Hepatocyte (in vitro differentiated cells): Measurements from ENCODE around the gene DAW1. TPM values are rescaled to one million over a fixed set of nuclear protein-coding genes. Genes with fewer than 3 reads are reported as not detected.

Experiments used
- DNase-seq: peaks from one replicate; pipeline ENCODE4 v3.0.0-alpha.2; 2016; ENCODE audit warnings: low spot score
- H2AFZ ChIP-seq: fragments of 200-600 bp; sonication (generic); 2 replicates; pipeline ENCODE4 v1.6.0; 2016; ENCODE audit warnings: antibody characterized with exemption, mild to moderate bottlenecking
- H3K27ac ChIP-seq: fragments of 200-600 bp; sonication (generic); 2 replicates; pipeline ENCODE4 v1.5.1; 2016; ENCODE audit warnings: mild to moderate bottlenecking
- H3K27me3 ChIP-seq: fragments of 200-600 bp; sonication (generic); 2 replicates; pipeline ENCODE4 v1.6.1; 2016
- H3K36me3 ChIP-seq: fragments of 200-600 bp; sonication (generic); replicated peaks from 2 replicates; pipeline ENCODE4 v1.5.1; 2016; ENCODE audit warnings: low read depth; ENCODE audit not compliant: insufficient read depth
- H3K4me1 ChIP-seq: fragments of 200-600 bp; sonication (generic); 2 replicates; pipeline ENCODE4 v1.5.1; 2016; ENCODE audit warnings: mild to moderate bottlenecking, moderate library complexity; ENCODE audit not compliant: insufficient read depth
- H3K4me2 ChIP-seq: fragments of 200-600 bp; sonication (generic); 2 replicates; pipeline ENCODE4 v1.6.0; 2016
- H3K4me3 ChIP-seq: fragments of 200-600 bp; sonication (generic); 2 replicates; pipeline ENCODE4 v1.5.1; 2016; ENCODE audit warnings: mild to moderate bottlenecking
- H3K79me2 ChIP-seq: fragments of 200-600 bp; sonication (generic); 2 replicates; pipeline ENCODE4 v1.6.0; 2017; ENCODE audit warnings: mild to moderate bottlenecking
- H3K9me2 ChIP-seq: fragments of 200-600 bp; sonication (generic); replicated peaks from 2 replicates; pipeline ENCODE4 v1.6.0; 2017; ENCODE audit warnings: mild to moderate bottlenecking; ENCODE audit not compliant: insufficient read depth
- H3K9me3 ChIP-seq: fragments of 200-600 bp; sonication (generic); 2 replicates; pipeline ENCODE4 v1.5.1; 2016; ENCODE audit warnings: low read depth, mild to moderate bottlenecking
- H4K20me1 ChIP-seq: fragments of 200-600 bp; sonication (generic); 2 replicates; pipeline ENCODE4 v1.6.0; 2016; ENCODE audit warnings: mild to moderate bottlenecking; ENCODE audit not compliant: insufficient read depth, poor library complexity, severe bottlenecking
- CTCF ChIP-seq: fragments of 200-600 bp; sonication (generic); IDR thresholded peaks from 2 replicates; pipeline ENCODE4 v1.5.1; 2016; ENCODE audit warnings: antibody characterized with exemption, mild to moderate bottlenecking; ENCODE audit not compliant: poor library complexity
- EZH2 ChIP-seq: fragments of 200-600 bp; sonication (generic); IDR thresholded peaks from 2 replicates; pipeline ENCODE4 v1.6.1; 2016; ENCODE audit warnings: antibody characterized with exemption, mild to moderate bottlenecking, borderline replicate concordance
- EZH2phosphoT487 ChIP-seq: fragments of 200-600 bp; sonication (generic); IDR thresholded peaks from one replicate; pipeline ENCODE4 v1.6.1; 2018; ENCODE audit warnings: antibody characterized with exemption, mild to moderate bottlenecking, low read depth, moderate library complexity; ENCODE audit not compliant: unreplicated experiment, severe bottlenecking
- WGBS: methylation state at CpG from one replicate; pipeline ENCODE4 v1.1.6; 2016; ENCODE audit warnings: low lambda C conversion rate; ENCODE audit errors: missing lambda C conversion rate; 5-methylcytosine and 5-hydroxymethylcytosine counted together
- polyA plus RNA-seq: library from polyadenylated mRNA; unstranded; fragments of >200 nt; fragmentation: Nextera tagmentation; extraction: Ambion mirVana; gene quantifications from 2 replicates; pipeline ENCODE4 v1.2.1, GENCODE V29; 2016
- total RNA-seq: library from RNA; depleted of rRNA; stranded (reverse); fragments of >200 nt; gene quantifications from 2 replicates; pipeline ENCODE4 v1.2.3, GENCODE V29; 2014

Gene DAW1
- total RNA-seq (0.23 and 0.68 TPM in 2 replicates), polyA plus RNA-seq (0.63 and 0.88 TPM in 2 replicates)

DNA sequence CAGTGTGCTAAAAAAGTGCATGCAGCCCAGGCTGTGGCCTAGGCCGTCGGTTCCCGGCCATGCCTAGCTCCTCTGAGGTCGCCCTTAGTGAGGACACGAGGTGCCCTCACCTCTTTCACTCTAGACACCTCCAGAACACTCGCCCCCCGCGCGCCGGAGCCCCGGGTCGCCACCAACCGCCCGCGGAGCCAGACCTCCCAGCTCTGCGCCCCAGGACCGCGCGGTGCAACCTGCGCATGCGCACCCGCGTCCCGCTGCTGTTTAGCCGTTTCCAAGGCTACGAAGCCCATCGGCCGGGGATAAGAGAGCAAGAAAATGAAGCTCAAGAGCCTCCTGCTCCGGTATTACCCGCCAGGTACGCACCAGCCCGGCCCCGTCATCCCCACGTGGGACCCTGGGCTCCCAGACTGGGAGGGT lies at the start of gene DAW1:
DAW1 (plus strand) TSS at position 257 of the 417 bp plus-strand sequence; CDS start at position 316, 59 bp downstream.
- H3K36me3 ChIP-seq = no peaks in the 10 kb centered on the region
- H3K27me3 ChIP-seq = no peaks in the 10 kb centered on the region
- no peak within 1 kb of the TSS for H3K4me3 ChIP-seq
- no peaks in the 10 kb centered on the region for H3K79me2 ChIP-seq
- H3K9me2 ChIP-seq = no peaks in the 10 kb centered on the region
- peaks cover 10% of the 10 kb centered on the region for H3K4me1 ChIP-seq
- H2AFZ ChIP-seq = no peak within 1 kb of the TSS
- no peak for DNase-seq
- peak within 1 kb of the TSS; percentile 75 for H3K27ac ChIP-seq
- no peaks in the 10 kb centered on the region for H3K9me3 ChIP-seq
- 97% methylated on average over 32 of the region's 34 CpGs for WGBS
- no peaks in the 10 kb centered on the region for H4K20me1 ChIP-seq
- no peak within 1 kb of the TSS for H3K4me2 ChIP-seq
- no peak for TF ChIP-seq EZH2
- no peak for TF ChIP-seq EZH2phosphoT487
- no peak for TF ChIP-seq CTCF

DNA sequence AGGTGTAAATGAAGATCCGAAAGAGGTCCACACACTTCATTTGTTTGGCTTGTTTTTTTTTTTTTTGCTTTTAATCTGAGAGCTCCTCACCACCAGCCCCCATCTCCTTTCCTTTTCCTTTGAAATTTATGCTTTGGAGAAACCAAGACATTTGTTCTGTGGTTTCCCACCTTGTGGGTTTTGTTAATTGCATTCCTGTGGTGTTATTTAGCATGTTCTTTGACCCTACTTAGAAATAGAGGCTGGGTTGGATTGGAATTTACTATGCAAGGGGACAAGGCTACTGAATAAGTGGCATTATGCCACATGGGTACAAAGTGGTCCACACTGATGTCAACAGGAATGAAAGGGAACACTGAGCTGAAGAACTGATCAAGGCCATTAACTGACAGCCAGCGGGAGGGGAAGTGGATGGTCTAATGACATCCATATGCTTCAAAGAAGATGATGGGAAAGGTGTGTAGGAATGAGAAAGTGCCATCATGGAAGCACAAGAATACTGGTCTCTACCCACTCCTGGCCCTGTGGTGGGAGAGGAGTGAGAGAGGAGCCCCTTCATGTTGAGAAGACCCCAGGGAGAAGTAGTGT lies 48.9 kb upstream of the DAW1 start:
- no peak overlapping the region for H3K27ac ChIP-seq
- no peak overlapping the region for H2AFZ ChIP-seq
- no peaks in the 10 kb centered on the region for H3K9me3 ChIP-seq
- no peak for DNase-seq
- no peak for TF ChIP-seq CTCF
- peaks cover 4% of the 10 kb centered on the region for H3K4me1 ChIP-seq
- H4K20me1 ChIP-seq = no peaks in the 10 kb centered on the region
- no peak overlapping the region for H3K4me3 ChIP-seq
- no peaks in the 10 kb centered on the region for H3K27me3 ChIP-seq
- no peak overlapping the region for H3K4me2 ChIP-seq
- H3K79me2 ChIP-seq = no peaks in the 10 kb centered on the region
- no peaks in the 10 kb centered on the region for H3K36me3 ChIP-seq
- H3K9me2 ChIP-seq = no peaks in the 10 kb centered on the region
- WGBS = 87% methylated on average over 2 of the region's 2 CpGs

GRCh38 chr2:227823922-227824321 lies 47.5 kb upstream of the DAW1 start:
- WGBS = 93% methylated on average over 2 of the region's 2 CpGs
- no peaks in the 10 kb centered on the region for H3K79me2 ChIP-seq

GRCh38 chr2:227824711-227825110 lies 46.7 kb upstream of the DAW1 start:
- no peaks in the 10 kb centered on the region for H3K79me2 ChIP-seq
- H3K4me2 ChIP-seq = no peak overlapping the region
- 93% methylated on average over 7 of the region's 7 CpGs for whole genome bisulfite sequencing
- H3K27ac ChIP-seq = no peak overlapping the region
- H3K36me3 ChIP-seq = no peaks in the 10 kb centered on the region
- H3K4me1 ChIP-seq = no peaks in the 10 kb centered on the region
- no peaks in the 10 kb centered on the region for H3K27me3 ChIP-seq
- H2AFZ ChIP-seq = no peak overlapping the region
- no peak for DNase-seq
- H3K4me3 ChIP-seq = no peak overlapping the region
- no peaks in the 10 kb centered on the region for H4K20me1 ChIP-seq
- no peaks in the 10 kb centered on the region for H3K9me2 ChIP-seq
- TF ChIP-seq CTCF = no peak
- no peak for TF ChIP-seq EZH2phosphoT487
- H3K9me3 ChIP-seq = no peaks in the 10 kb centered on the region

More at GRCh38 chr2:227823922-227824321, 47.5 kb upstream of the DAW1 start:
- TF ChIP-seq EZH2 (no peak), EZH2phosphoT487 (no peak)
- Histone ChIP-seq H4K20me1 (no peaks in the 10 kb centered on the region), H3K27me3 (no peaks in the 10 kb centered on the region), H3K36me3 (no peaks in the 10 kb centered on the region), H3K9me2 (no peaks in the 10 kb centered on the region), H3K4me1 (peaks cover 4% of the 10 kb centered on the region), H3K27ac (no peak overlapping the region), H3K4me3 (no peak overlapping the region), H3K4me2 (no peak overlapping the region), H2AFZ (no peak overlapping the region), H3K9me3 (no peaks in the 10 kb centered on the region)
- DNase-seq = no peak
